ACC112 (cell line): ENCODE results near the gene CNNM2.

Experiments used
- H2AFZ ChIP-seq: fragments of 200-600 bp; sonication (generic); one replicate; pipeline ENCODE4 v1.6.0; 2017; ENCODE audit warnings: antibody characterized with exemption, low read length; ENCODE audit not compliant: unreplicated experiment
- H3K27ac ChIP-seq: fragments of 200-600 bp; sonication (generic); 2 replicates; pipeline ENCODE4 v1.5.1; 2014; ENCODE audit warnings: low read depth, mild to moderate bottlenecking, antibody characterized with exemption, low read length, moderate library complexity
- H3K27me3 ChIP-seq: fragments of 200-600 bp; sonication (generic); 2 replicates; pipeline ENCODE4 v1.6.1; 2014; ENCODE audit warnings: mild to moderate bottlenecking, antibody characterized with exemption, low read length, moderate library complexity, mixed read lengths; ENCODE audit not compliant: insufficient read depth
- H3K36me3 ChIP-seq: fragments of 200-600 bp; sonication (generic); 2 replicates; pipeline ENCODE4 v1.6.1; 2016; ENCODE audit warnings: mild to moderate bottlenecking, antibody characterized with exemption, low read length, moderate library complexity, mixed read lengths; ENCODE audit not compliant: insufficient read depth
- H3K4me1 ChIP-seq: fragments of 200-600 bp; sonication (generic); one replicate; pipeline ENCODE4 v1.6.1; 2016; ENCODE audit warnings: low read length, mixed read lengths; ENCODE audit not compliant: insufficient read depth, unreplicated experiment, control insufficient read depth
- H3K4me3 ChIP-seq: fragments of 200-600 bp; sonication (generic); 2 replicates; pipeline ENCODE4 v1.5.1; 2014; ENCODE audit warnings: mild to moderate bottlenecking, low read depth, low read length
- H3K79me2 ChIP-seq: fragments of 200-600 bp; sonication (generic); one replicate; pipeline ENCODE4 v1.6.0; 2016; ENCODE audit warnings: low read length; ENCODE audit not compliant: control insufficient read depth, unreplicated experiment, insufficient read depth

CNNM2 gene

GRCh38 chr10:103040418-103040817 lies 122.3 kb downstream of the CNNM2 start:
- H3K27ac ChIP-seq = no peak overlapping the region
- no peaks in the 10 kb centered on the region for H3K79me2 ChIP-seq
- no peak overlapping the region for H2AFZ ChIP-seq

GRCh38 chr10:103041391-103041790 lies 123.3 kb downstream of the CNNM2 start:
- H3K4me3 ChIP-seq = no peak overlapping the region
- no peak overlapping the region for H3K27ac ChIP-seq
- no peaks in the 10 kb centered on the region for H3K79me2 ChIP-seq
- no peaks in the 10 kb centered on the region for H3K4me1 ChIP-seq
- H3K36me3 ChIP-seq = no peaks in the 10 kb centered on the region
- H2AFZ ChIP-seq = no peak overlapping the region
- H3K27me3 ChIP-seq = no peaks in the 10 kb centered on the region

More at GRCh38 chr10:103040418-103040817, 122.3 kb downstream of the CNNM2 start:
- Histone ChIP-seq H3K4me1 (no peaks in the 10 kb centered on the region), H3K36me3 (no peaks in the 10 kb centered on the region), H3K4me3 (no peak overlapping the region), H3K27me3 (no peaks in the 10 kb centered on the region)

GRCh38 chr10:103042129-103042528 lies 124.0 kb downstream of the CNNM2 start:
- no peak overlapping the region for H2AFZ ChIP-seq
- H3K4me3 ChIP-seq = no peak overlapping the region
- no peaks in the 10 kb centered on the region for H3K27me3 ChIP-seq
- no peaks in the 10 kb centered on the region for H3K79me2 ChIP-seq
- H3K27ac ChIP-seq = no peak overlapping the region
- no peaks in the 10 kb centered on the region for H3K4me1 ChIP-seq
- H3K36me3 ChIP-seq = no peaks in the 10 kb centered on the region

- no peak overlapping the region for H3K27ac ChIP-seq
- no peak overlapping the region for H2AFZ ChIP-seq
- no peaks in the 10 kb centered on the region for H3K4me1 ChIP-seq
- H3K27me3 ChIP-seq = no peaks in the 10 kb centered on the region
- no peaks in the 10 kb centered on the region for H3K79me2 ChIP-seq
- H3K4me3 ChIP-seq = no peak overlapping the region
- H3K36me3 ChIP-seq = no peaks in the 10 kb centered on the region
Observed at GRCh38 chr10:103042908-103043307, 124.8 kb downstream of the CNNM2 start.

GRCh38 chr10:103044942-103045489 lies 126.9 kb downstream of the CNNM2 start:
- H3K4me1 ChIP-seq = no peaks in the 10 kb centered on the region
- H3K27me3 ChIP-seq = no peaks in the 10 kb centered on the region
- no peak overlapping the region for H3K4me3 ChIP-seq
- no peak overlapping the region for H2AFZ ChIP-seq
- H3K27ac ChIP-seq = no peak overlapping the region
- no peaks in the 10 kb centered on the region for H3K79me2 ChIP-seq
- no peaks in the 10 kb centered on the region for H3K36me3 ChIP-seq

- no peak overlapping the region for H3K27ac ChIP-seq
- H3K36me3 ChIP-seq = no peaks in the 10 kb centered on the region
- H2AFZ ChIP-seq = no peak overlapping the region
- no peaks in the 10 kb centered on the region for H3K27me3 ChIP-seq
- H3K4me1 ChIP-seq = no peaks in the 10 kb centered on the region
- no peaks in the 10 kb centered on the region for H3K79me2 ChIP-seq
- H3K4me3 ChIP-seq = no peak overlapping the region
Observed at GRCh38 chr10:103045961-103046360, 127.9 kb downstream of the CNNM2 start.

GRCh38 chr10:103047381-103047780 lies 129.3 kb downstream of the CNNM2 start:
- Histone ChIP-seq H2AFZ (no peak overlapping the region), H3K36me3 (no peaks in the 10 kb centered on the region), H3K79me2 (no peaks in the 10 kb centered on the region), H3K4me3 (no peak overlapping the region), H3K4me1 (no peaks in the 10 kb centered on the region), H3K27ac (no peak overlapping the region), H3K27me3 (no peaks in the 10 kb centered on the region)

- Histone ChIP-seq H3K4me1 (no peaks in the 10 kb centered on the region), H3K27ac (no peak overlapping the region), H3K79me2 (no peaks in the 10 kb centered on the region), H3K27me3 (no peaks in the 10 kb centered on the region), H2AFZ (no peak overlapping the region), H3K4me3 (no peak overlapping the region), H3K36me3 (no peaks in the 10 kb centered on the region)
Observed at GRCh38 chr10:103049237-103049636, 131.1 kb downstream of the CNNM2 start.

GRCh38 chr10:103053659-103054581 lies 135.8 kb downstream of the CNNM2 start:
- H3K4me1 ChIP-seq = no peaks in the 10 kb centered on the region
- no peaks in the 10 kb centered on the region for H3K36me3 ChIP-seq
- H3K4me3 ChIP-seq = peak overlapping the region; percentile 69
- H3K27me3 ChIP-seq = no peaks in the 10 kb centered on the region
- no peaks in the 10 kb centered on the region for H3K79me2 ChIP-seq
- no peak overlapping the region for H3K27ac ChIP-seq
- peak overlapping the region; percentile 26 for H2AFZ ChIP-seq

- peak overlapping the region; percentile 26 for H2AFZ ChIP-seq
- no peaks in the 10 kb centered on the region for H3K27me3 ChIP-seq
- H3K4me3 ChIP-seq = peak overlapping the region; percentile 69
- no peaks in the 10 kb centered on the region for H3K4me1 ChIP-seq
- H3K36me3 ChIP-seq = no peaks in the 10 kb centered on the region
- no peaks in the 10 kb centered on the region for H3K79me2 ChIP-seq
- no peak overlapping the region for H3K27ac ChIP-seq
Observed at GRCh38 chr10:103054621-103055020, 136.5 kb downstream of the CNNM2 start.

- no peaks in the 10 kb centered on the region for H3K27me3 ChIP-seq
- no peak overlapping the region for H3K27ac ChIP-seq
- H3K36me3 ChIP-seq = no peaks in the 10 kb centered on the region
- H3K4me3 ChIP-seq = no peak overlapping the region
- no peak overlapping the region for H2AFZ ChIP-seq
- no peaks in the 10 kb centered on the region for H3K4me1 ChIP-seq
- H3K79me2 ChIP-seq = no peaks in the 10 kb centered on the region
Observed at GRCh38 chr10:103055105-103055504, 137.0 kb downstream of the CNNM2 start.
